Transverse colon (tissue), 4 donors: ENCODE measurements around the gene CCDC90B.

Source experiments
- CTCF ChIP-seq, 5 experiments: fragments of 200-600 bp in 3 of 5; fragments of 450-650 bp in 2 of 5; sonication (generic) in 3 of 5; IDR thresholded peaks; 1 replicate in 2 of 5; 2 replicates in 3 of 5; pipeline ENCODE4 v1.5.1; 2016 to 2017; ENCODE audit warnings: antibody characterized with exemption in 5 of 5, inconsistent platforms in 3 of 5, mild to moderate bottlenecking in 2 of 5, moderate library complexity in 1 of 5
- POLR2A ChIP-seq: fragments of 450-650 bp; IDR thresholded peaks from one replicate; pipeline ENCODE4 v1.6.1; 2016; ENCODE audit warnings: antibody characterized with exemption, mild to moderate bottlenecking, moderate library complexity
- POLR2AphosphoS5 ChIP-seq, 3 donors: sonication (generic); formaldehyde crosslinking; IDR thresholded peaks; one replicate each; pipeline ENCODE4 v1.6.1; 2016; ENCODE audit warnings: antibody characterized with exemption in 3 of 3

GRCh38 chr11:83265331-83265730 is 20.8 kb downstream of the CCDC90B start:
- TF ChIP-seq CTCF (IDR thresholded peaks at IDR 0.05) (no peak), POLR2A (no peak), POLR2AphosphoS5 (IDR thresholded peaks at IDR 0.05) (no peak)
